Endothelial cell of umbilical vein (primary cell): ENCODE data around the gene ZFYVE28. TPM values are rescaled to one million over a fixed set of nuclear protein-coding genes. Genes with fewer than 3 reads are reported as not detected.

Experiments used
- BruUV-seq: library from RNA; stranded (reverse); fragments of 400-500 nt; replicated peaks from 2 replicates; lab custom pipeline; 2021; lab: Mats Ljungman, UMichigan
- CTCF ChIA-PET: fragments of 300-600, 350-600 bp; sonication (Branson Sonifier 250); formaldehyde crosslinking; loops from one replicate; lab custom pipeline; 2021; ENCODE audit warnings: antibody characterized with exemption, inconsistent platforms; lab: Charles Lee
- POLR2A ChIA-PET: fragments of 300-600, 350-600 bp; sonication (Branson Sonifier 250); formaldehyde crosslinking; loops from one replicate; lab custom pipeline; 2021; ENCODE audit warnings: antibody characterized with exemption, inconsistent platforms; lab: Charles Lee
- DNase-seq: peaks from one replicate; pipeline ENCODE4 v3.0.0-alpha.2; 2011; ENCODE audit warnings: low read depth, low spot score
- FAIRE-seq: peaks from 2 replicates; lab custom pipeline; 2011; peaks lifted over from hg19 to GRCh38; lab: Jason Lieb, UNC
- H2AFZ ChIP-seq: 2 replicates; pipeline ENCODE4 v1.6.0; 2012; ENCODE audit warnings: low read depth, low read length, control low read depth, inconsistent platforms
- H3K27ac ChIP-seq: 2 replicates; pipeline ENCODE4 v1.5.1; 2011; ENCODE audit warnings: low read depth, mild to moderate bottlenecking, control low read depth, low read length, moderate library complexity; ENCODE audit not compliant: insufficient read depth
- H3K27me3 ChIP-seq, 2 experiments: 2 replicates each; pipeline versions ENCODE4 v1.6.0 to v1.6.1; 2011; ENCODE audit warnings: low read length in 2 of 2, mixed read lengths in 1 of 2; ENCODE audit not compliant: control insufficient read depth in 2 of 2, insufficient read depth in 2 of 2
- H3K36me3 ChIP-seq, 2 experiments: 2 replicates in 1 of 2; 3 replicates in 1 of 2; pipeline ENCODE4 v1.5.1; 2011; ENCODE audit warnings: low read length in 2 of 2, mild to moderate bottlenecking in 1 of 2, moderate library complexity in 1 of 2; ENCODE audit not compliant: control insufficient read depth in 2 of 2, insufficient read depth in 2 of 2; ENCODE audit errors: extremely low read depth in 1 of 2
- H3K4me1 ChIP-seq: 3 replicates; pipeline ENCODE4 v1.5.1; 2011; ENCODE audit warnings: mild to moderate bottlenecking, low read length; ENCODE audit not compliant: control insufficient read depth, insufficient read depth; ENCODE audit errors: extremely low read depth
- H3K4me2 ChIP-seq: 2 replicates; pipeline ENCODE4 v1.6.1; 2011; ENCODE audit warnings: low read length, control low read depth, mixed read lengths; ENCODE audit not compliant: insufficient read depth
- H3K4me3 ChIP-seq, 3 experiments: fragments of 200-600 bp in 1 of 3; sonication (generic), shearing (Covaris generic) in 1 of 3; replicated peaks in 1 of 3; 2 replicates each; pipeline ENCODE4 v1.5.1; 2011 to 2016; ENCODE audit warnings: control low read depth in 3 of 3, low read length in 3 of 3, mild to moderate bottlenecking in 2 of 3, inconsistent platforms in 1 of 3, low read depth in 1 of 3, moderate library complexity in 1 of 3; ENCODE audit not compliant: insufficient read depth in 1 of 3
- H3K79me2 ChIP-seq: 2 replicates; pipeline ENCODE4 v1.6.0; 2012; ENCODE audit warnings: low read length, inconsistent platforms; ENCODE audit not compliant: control insufficient read depth, insufficient read depth
- H3K9ac ChIP-seq: replicated peaks from 2 replicates; pipeline ENCODE3; 2011; ENCODE audit warnings: low read length, control low read depth; ENCODE audit not compliant: insufficient read depth; ENCODE audit errors: extremely low read depth
- H3K9me1 ChIP-seq: replicated peaks from 3 replicates; pipeline ENCODE4 v1.6.0; 2011; ENCODE audit warnings: mild to moderate bottlenecking, low read length; ENCODE audit not compliant: control insufficient read depth, insufficient read depth; ENCODE audit errors: extremely low read depth
- H3K9me3 ChIP-seq: replicated peaks from 2 replicates; pipeline ENCODE4 v1.5.1; 2012; ENCODE audit warnings: low read length, inconsistent platforms; ENCODE audit not compliant: control insufficient read depth, insufficient read depth
- H4K20me1 ChIP-seq: replicated peaks from 2 replicates; pipeline ENCODE3; 2011; ENCODE audit warnings: mild to moderate bottlenecking, low read length; ENCODE audit not compliant: control insufficient read depth, insufficient read depth; ENCODE audit errors: extremely low read depth
- CTCF ChIP-seq, 2 donors: IDR thresholded peaks; 1 replicate in 1 of 2; 2 replicates in 1 of 2; pipeline ENCODE4 v1.5.1; 2011; ENCODE audit warnings: low read length in 2 of 2, mild to moderate bottlenecking in 2 of 2, moderate library complexity in 2 of 2, control low read depth in 1 of 2, inconsistent platforms in 1 of 2, low read depth in 1 of 2; ENCODE audit not compliant: insufficient read depth in 1 of 2; ENCODE audit errors: extremely low read depth in 1 of 2
- EZH2 ChIP-seq: IDR thresholded peaks from 2 replicates; pipeline ENCODE4 v1.6.1; 2012; ENCODE audit warnings: borderline replicate concordance, low read depth, mild to moderate bottlenecking, moderate library complexity, low read length, inconsistent platforms; ENCODE audit not compliant: severe bottlenecking
- FOS ChIP-seq: IDR thresholded peaks from 2 replicates; pipeline ENCODE4 v1.6.1; 2011; ENCODE audit warnings: mild to moderate bottlenecking, low read length, moderate library complexity, borderline replicate concordance; ENCODE audit not compliant: insufficient read depth
- GATA2 ChIP-seq: IDR thresholded peaks from 2 replicates; pipeline ENCODE4 v1.7.0; 2011; ENCODE audit warnings: low read depth, mild to moderate bottlenecking, moderate library complexity, mixed read lengths, low read length; ENCODE audit not compliant: insufficient read length, insufficient read depth
- JUN ChIP-seq: IDR thresholded peaks from 2 replicates; pipeline ENCODE4 v1.6.1; 2011; ENCODE audit warnings: borderline replicate concordance, low read depth; ENCODE audit not compliant: insufficient read length, insufficient read depth
- MAX ChIP-seq: IDR thresholded peaks from 2 replicates; pipeline ENCODE4 v1.6.1; 2011; ENCODE audit not compliant: insufficient read depth, insufficient read length
- MYC ChIP-seq: IDR thresholded peaks from one replicate; pipeline ENCODE4 v1.6.1; 2011; ENCODE audit warnings: mild to moderate bottlenecking, low read depth, low read length
- POLR2A ChIP-seq: IDR thresholded peaks from 2 replicates; pipeline ENCODE4 v1.6.1; 2012; ENCODE audit warnings: low read depth, mild to moderate bottlenecking, control low read depth, low read length
- POLR2AphosphoS5 ChIP-seq: IDR thresholded peaks from 2 replicates; pipeline ENCODE4 v1.6.1; 2012; ENCODE audit warnings: low read depth, mild to moderate bottlenecking, control low read depth, low read length, moderate library complexity; ENCODE audit not compliant: insufficient read depth
- dilution Hi-C: fragments of 300-500 bp; cut with MboI; formaldehyde crosslinking; loops from one replicate; pipeline ENCODE4 v1.15.0; 2019; ENCODE audit warnings: low sequenced_read_pairs; ENCODE audit not compliant: extremely low pct_ligation_motif_present
- intact Hi-C: fragments of 100-400 bp; cut with micrococcal nuclease; formaldehyde crosslinking; loops from one replicate; pipeline ENCODE4 v1.10.0; 2022
- polyA plus RNA-seq, 4 experiments: library from polyadenylated mRNA; depleted of rRNA in 3 of 4; stranded (reverse) in 3 of 4; unstranded in 1 of 4; fragments of >200 nt; gene quantifications; 2 replicates each; pipeline versions ENCODE4 v1.2.1 to v1.2.3, GENCODE V29; 2011 to 2012; ENCODE audit warnings: missing spikeins in 1 of 4
- total RNA-seq: library from RNA; stranded (reverse); gene quantifications from 2 replicates; pipeline ENCODE4 v1.2.3, GENCODE V29; 2021

ZFYVE28 gene
- total and polyA plus RNA-seq, 2 donors (not counting 3 experiments of a cell fraction or from before 2014, with no cell fraction given): 5.8 to 7.1 TPM

GRCh38 chr4:2251795-2252529 is 166.5 kb downstream of the ZFYVE28 start:
- Histone ChIP-seq H4K20me1 (no peaks in the 10 kb centered on the region), H3K79me2 (no peaks in the 10 kb centered on the region), H3K27me3 (no peaks in the 10 kb centered on the region), H3K9ac (no peak overlapping the region), H3K4me3 (no peak overlapping the region), H2AFZ (no peak overlapping the region), H3K36me3 (peaks cover 2 to 39% of the 10 kb centered on the region in 2 experiments), H3K4me1 (peaks cover 10% of the 10 kb centered on the region), H3K27ac (no peak overlapping the region), H3K4me2 (no peak overlapping the region), H3K9me1 (no peaks in the 10 kb centered on the region), H3K9me3 (no peaks in the 10 kb centered on the region)
- dilution Hi-C loops (no loop called here), intact Hi-C loops (no loop called here)
- ChIA-PET CTCF (no interaction called here), POLR2A (no interaction called here)
- no TSS peak for BruUV-seq
- FAIRE-seq: no peak
- TF ChIP-seq EZH2 (no peak), POLR2AphosphoS5 (no peak), CTCF (IDR thresholded peaks at IDR 0.05; ENCODE audit: extremely low read depth in 1 of 2, insufficient read depth in 1 of 2, low read depth in 1 of 2, low read length in 2 of 2) (no peak), GATA2 (no peak), FOS (no peak), MYC (no peak), JUN (no peak), MAX (no peak), POLR2A (no peak)
- no peak for DNase-seq
